Skeletal muscle satellite cell (primary cell): ENCODE results near the gene COG2.

Experiments
- H3K27me3 ChIP-seq: 2 replicates; pipeline ENCODE4 v1.7.0; 2013; ENCODE audit warnings: low read length; ENCODE audit not compliant: control insufficient read depth, insufficient read depth
- H3K36me3 ChIP-seq: 2 replicates; pipeline ENCODE4 v1.7.0; 2013; ENCODE audit warnings: mild to moderate bottlenecking, control low read depth, low read length; ENCODE audit not compliant: insufficient read depth
- H3K4me1 ChIP-seq: 2 replicates; pipeline ENCODE4 v1.7.0; 2013; ENCODE audit warnings: low read length; ENCODE audit not compliant: control insufficient read depth, insufficient read depth
- H3K4me2 ChIP-seq: 2 replicates; pipeline ENCODE4 v1.7.0; 2013; ENCODE audit warnings: mild to moderate bottlenecking, low read length
- H3K4me3 ChIP-seq: 2 replicates; pipeline ENCODE4 v1.7.0; 2013; ENCODE audit warnings: low read length
- H3K9ac ChIP-seq: 2 replicates; pipeline ENCODE4 v1.7.0; 2013; ENCODE audit warnings: mild to moderate bottlenecking, low read depth, low read length, moderate library complexity
- H3K9me3 ChIP-seq: replicated peaks from 2 replicates; pipeline ENCODE4 v1.7.0; 2013; ENCODE audit warnings: mild to moderate bottlenecking, control low read depth, low read length

The COG2 gene

GRCh38 chr1:230703679-230704385 lies 61.6 kb downstream of the COG2 start:
- H3K9ac ChIP-seq: no peak overlapping the region
- no peaks in the 10 kb centered on the region for H3K9me3 ChIP-seq
- peaks cover 8% of the 10 kb centered on the region for H3K27me3 ChIP-seq
- H3K4me2 ChIP-seq: no peak overlapping the region
- no peak overlapping the region for H3K4me3 ChIP-seq
- H3K4me1 ChIP-seq: no peaks in the 10 kb centered on the region
- no peaks in the 10 kb centered on the region for H3K36me3 ChIP-seq

- Histone ChIP-seq H3K4me1 (no peaks in the 10 kb centered on the region), H3K4me2 (no peak overlapping the region), H3K9ac (no peak overlapping the region), H3K4me3 (no peak overlapping the region), H3K9me3 (no peaks in the 10 kb centered on the region), H3K36me3 (no peaks in the 10 kb centered on the region), H3K27me3 (peaks cover 8% of the 10 kb centered on the region)
Measured at GRCh38 chr1:230704830-230705229, 62.5 kb downstream of the COG2 start.

GRCh38 chr1:230705289-230706019 lies 63.2 kb downstream of the COG2 start:
- no peaks in the 10 kb centered on the region for H3K4me1 ChIP-seq
- no peak overlapping the region for H3K4me3 ChIP-seq
- no peaks in the 10 kb centered on the region for H3K36me3 ChIP-seq
- H3K9me3 ChIP-seq: no peaks in the 10 kb centered on the region
- peaks cover 8% of the 10 kb centered on the region for H3K27me3 ChIP-seq
- H3K9ac ChIP-seq: no peak overlapping the region
- H3K4me2 ChIP-seq: no peak overlapping the region

- H3K4me1 ChIP-seq: no peaks in the 10 kb centered on the region
- H3K4me2 ChIP-seq: no peak overlapping the region
- peaks cover 8% of the 10 kb centered on the region for H3K27me3 ChIP-seq
- no peaks in the 10 kb centered on the region for H3K36me3 ChIP-seq
- no peak overlapping the region for H3K4me3 ChIP-seq
- H3K9me3 ChIP-seq: no peaks in the 10 kb centered on the region
- H3K9ac ChIP-seq: no peak overlapping the region
Measured at GRCh38 chr1:230706020-230706699, 63.9 kb downstream of the COG2 start.

GRCh38 chr1:230706887-230707731 lies 64.8 kb downstream of the COG2 start:
- no peak overlapping the region for H3K4me3 ChIP-seq
- H3K9ac ChIP-seq: no peak overlapping the region
- H3K4me2 ChIP-seq: no peak overlapping the region
- H3K9me3 ChIP-seq: no peaks in the 10 kb centered on the region
- H3K27me3 ChIP-seq: peaks cover 11% of the 10 kb centered on the region
- no peaks in the 10 kb centered on the region for H3K4me1 ChIP-seq
- H3K36me3 ChIP-seq: no peaks in the 10 kb centered on the region

- Histone ChIP-seq H3K4me2 (no peak overlapping the region), H3K4me3 (no peak overlapping the region), H3K9ac (no peak overlapping the region), H3K27me3 (peaks cover 11% of the 10 kb centered on the region), H3K36me3 (no peaks in the 10 kb centered on the region), H3K4me1 (no peaks in the 10 kb centered on the region), H3K9me3 (no peaks in the 10 kb centered on the region)
Measured at GRCh38 chr1:230707732-230708630, 65.7 kb downstream of the COG2 start.

GRCh38 chr1:230708631-230709580 lies 66.6 kb downstream of the COG2 start:
- peaks cover 6% of the 10 kb centered on the region for H3K27me3 ChIP-seq
- H3K4me1 ChIP-seq: peaks cover 5% of the 10 kb centered on the region
- H3K9ac ChIP-seq: no peak overlapping the region
- no peak overlapping the region for H3K4me2 ChIP-seq
- no peaks in the 10 kb centered on the region for H3K36me3 ChIP-seq
- no peaks in the 10 kb centered on the region for H3K9me3 ChIP-seq
- H3K4me3 ChIP-seq: no peak overlapping the region

- peaks cover 11% of the 10 kb centered on the region for H3K4me1 ChIP-seq
- no peak overlapping the region for H3K9ac ChIP-seq
- H3K4me2 ChIP-seq: no peak overlapping the region
- H3K9me3 ChIP-seq: no peaks in the 10 kb centered on the region
- H3K36me3 ChIP-seq: no peaks in the 10 kb centered on the region
- peaks cover 4% of the 10 kb centered on the region for H3K27me3 ChIP-seq
- H3K4me3 ChIP-seq: no peak overlapping the region
Measured at GRCh38 chr1:230709619-230710542, 67.6 kb downstream of the COG2 start.

GRCh38 chr1:230710543-230710904 lies 68.2 kb downstream of the COG2 start:
- Histone ChIP-seq H3K27me3 (peaks cover 5% of the 10 kb centered on the region), H3K4me2 (no peak overlapping the region), H3K4me1 (peaks cover 11% of the 10 kb centered on the region), H3K4me3 (no peak overlapping the region), H3K9me3 (no peaks in the 10 kb centered on the region), H3K9ac (no peak overlapping the region), H3K36me3 (no peaks in the 10 kb centered on the region)
